Measurements from ENCODE around the gene RNU4-1.

Gene RNU4-1

DNA sequence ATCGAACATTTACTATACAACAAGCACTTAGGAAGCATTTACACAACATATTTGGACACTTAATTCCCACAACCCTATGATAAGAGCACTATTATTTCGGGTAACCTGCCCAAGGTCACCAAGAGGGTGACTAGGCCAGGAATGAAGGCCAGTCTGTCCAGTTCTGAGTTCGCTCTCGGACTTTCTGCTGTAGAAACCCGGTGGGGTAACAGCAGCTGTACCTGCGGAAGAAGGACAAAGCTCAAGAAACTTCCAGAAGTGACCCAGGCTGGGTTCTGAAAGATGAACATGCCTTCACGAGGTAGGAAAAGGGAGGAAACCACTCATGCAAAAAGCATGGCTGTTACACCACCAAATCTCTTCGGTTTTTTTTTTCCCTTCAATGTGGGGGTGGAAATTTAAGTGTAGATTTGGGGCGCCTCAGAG is 23.8 kb upstream of the RNU4-1 start:
- ChIA-PET POLR2A (interaction anchor here (0.7 to 1.9 kb wide), 8 partner anchors 11 to 129 kb away, joined by 3 to 11 read pairs (median 6); partner anchors contain the start of genes COX6A1, GATC, RNU4-1 and RNU4-2), CTCF (interaction anchor here (0.6 to 3.7 kb wide), 8 partner anchors 11 to 643 kb away, joined by 3 to 19 read pairs (median 4); partner anchors contain the start of gene SIRT4)
- Histone ChIP-seq H3K4me1 (ENCODE audit: control insufficient read depth, insufficient read depth, low read length) (0 out of 2 replicates have a peak, but pooled peaks cover 4% of the 10 kb centered on the region), H3K4me3 (ENCODE audit: low read depth, low read length) (peak overlapping the region; percentile 44), H3K27ac (ENCODE audit: extremely low read depth, low read depth, low read length) (peak overlapping the region; percentile 6; the same call in 1 of the 2 replicates), H3K36me3 (ENCODE audit: control insufficient read depth in 2 of 2, insufficient read depth in 1 of 2, low read length in 2 of 2) (no peaks in the 10 kb centered on the region), H3K9me3 (ENCODE audit: control insufficient read depth, insufficient read depth, low read depth, low read length) (no peaks in the 10 kb centered on the region)
- TF ChIP-seq, protein P1, sequence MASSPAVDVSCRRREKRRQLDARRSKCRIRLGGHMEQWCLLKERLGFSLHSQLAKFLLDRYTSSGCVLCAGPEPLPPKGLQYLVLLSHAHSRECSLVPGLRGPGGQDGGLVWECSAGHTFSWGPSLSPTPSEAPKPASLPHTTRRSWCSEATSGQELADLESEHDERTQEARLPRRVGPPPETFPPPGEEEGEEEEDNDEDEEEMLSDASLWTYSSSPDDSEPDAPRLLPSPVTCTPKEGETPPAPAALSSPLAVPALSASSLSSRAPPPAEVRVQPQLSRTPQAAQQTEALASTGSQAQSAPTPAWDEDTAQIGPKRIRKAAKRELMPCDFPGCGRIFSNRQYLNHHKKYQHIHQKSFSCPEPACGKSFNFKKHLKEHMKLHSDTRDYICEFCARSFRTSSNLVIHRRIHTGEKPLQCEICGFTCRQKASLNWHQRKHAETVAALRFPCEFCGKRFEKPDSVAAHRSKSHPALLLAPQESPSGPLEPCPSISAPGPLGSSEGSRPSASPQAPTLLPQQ (tag by site-specific recombination; IDR thresholded peaks at IDR 0.05), result no peak
- TF ChIP-seq SETDB1 (IDR thresholded peaks at IDR 0.05; ENCODE audit: insufficient read length, low read length) (no peak), BCL11B (tag by site-specific recombination; IDR thresholded peaks at IDR 0.05; ENCODE audit: low read depth) (no peak), ZNF404 (tag by site-specific recombination; IDR thresholded peaks at IDR 0.05) (no peak), WT1 (tag by site-specific recombination; IDR thresholded peaks at IDR 0.05) (0 out of 2 replicates have a peak, but pooled peaks have one; percentile 50), KLF8 (tag by site-specific recombination; IDR thresholded peaks at IDR 0.05) (no peak), ZNF221 (tag by site-specific recombination; IDR thresholded peaks at IDR 0.05; ENCODE audit: borderline replicate concordance) (no peak), ZNF658 (tag by site-specific recombination; IDR thresholded peaks at IDR 0.05) (no peak), ZNF830 (tag by site-specific recombination; IDR thresholded peaks at IDR 0.05; ENCODE audit: low read depth) (no peak), ZNF302 (tag by site-specific recombination; IDR thresholded peaks at IDR 0.05; ENCODE audit: low read depth) (no peak), ZNF626 (tag by site-specific recombination; IDR thresholded peaks at IDR 0.05) (no peak), ZNF707 (tag by site-specific recombination; IDR thresholded peaks at IDR 0.05) (no peak), KLF10 (tag by site-specific recombination; IDR thresholded peaks at IDR 0.05) (no peak)
- TF ChIP-seq, protein P2, sequence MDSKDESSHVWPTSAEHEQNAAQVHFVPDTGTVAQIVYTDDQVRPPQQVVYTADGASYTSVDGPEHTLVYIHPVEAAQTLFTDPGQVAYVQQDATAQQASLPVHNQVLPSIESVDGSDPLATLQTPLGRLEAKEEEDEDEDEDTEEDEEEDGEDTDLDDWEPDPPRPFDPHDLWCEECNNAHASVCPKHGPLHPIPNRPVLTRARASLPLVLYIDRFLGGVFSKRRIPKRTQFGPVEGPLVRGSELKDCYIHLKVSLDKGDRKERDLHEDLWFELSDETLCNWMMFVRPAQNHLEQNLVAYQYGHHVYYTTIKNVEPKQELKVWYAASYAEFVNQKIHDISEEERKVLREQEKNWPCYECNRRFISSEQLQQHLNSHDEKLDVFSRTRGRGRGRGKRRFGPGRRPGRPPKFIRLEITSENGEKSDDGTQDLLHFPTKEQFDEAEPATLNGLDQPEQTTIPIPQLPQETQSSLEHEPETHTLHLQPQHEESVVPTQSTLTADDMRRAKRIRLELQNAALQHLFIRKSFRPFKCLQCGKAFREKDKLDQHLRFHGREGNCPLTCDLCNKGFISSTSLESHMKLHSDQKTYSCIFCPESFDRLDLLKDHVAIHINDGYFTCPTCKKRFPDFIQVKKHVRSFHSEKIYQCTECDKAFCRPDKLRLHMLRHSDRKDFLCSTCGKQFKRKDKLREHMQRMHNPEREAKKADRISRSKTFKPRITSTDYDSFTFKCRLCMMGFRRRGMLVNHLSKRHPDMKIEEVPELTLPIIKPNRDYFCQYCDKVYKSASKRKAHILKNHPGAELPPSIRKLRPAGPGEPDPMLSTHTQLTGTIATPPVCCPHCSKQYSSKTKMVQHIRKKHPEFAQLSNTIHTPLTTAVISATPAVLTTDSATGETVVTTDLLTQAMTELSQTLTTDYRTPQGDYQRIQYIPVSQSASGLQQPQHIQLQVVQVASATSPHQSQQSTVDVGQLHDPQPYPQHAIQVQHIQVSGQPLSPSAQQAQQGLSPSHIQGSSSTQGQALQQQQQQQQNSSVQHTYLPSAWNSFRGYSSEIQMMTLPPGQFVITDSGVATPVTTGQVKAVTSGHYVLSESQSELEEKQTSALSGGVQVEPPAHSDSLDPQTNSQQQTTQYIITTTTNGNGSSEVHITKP (tag by site-specific recombination; IDR thresholded peaks at IDR 0.05), result peak; percentile 60; the same call in 1 of the 2 replicates
- TF ChIP-seq, protein P3, sequence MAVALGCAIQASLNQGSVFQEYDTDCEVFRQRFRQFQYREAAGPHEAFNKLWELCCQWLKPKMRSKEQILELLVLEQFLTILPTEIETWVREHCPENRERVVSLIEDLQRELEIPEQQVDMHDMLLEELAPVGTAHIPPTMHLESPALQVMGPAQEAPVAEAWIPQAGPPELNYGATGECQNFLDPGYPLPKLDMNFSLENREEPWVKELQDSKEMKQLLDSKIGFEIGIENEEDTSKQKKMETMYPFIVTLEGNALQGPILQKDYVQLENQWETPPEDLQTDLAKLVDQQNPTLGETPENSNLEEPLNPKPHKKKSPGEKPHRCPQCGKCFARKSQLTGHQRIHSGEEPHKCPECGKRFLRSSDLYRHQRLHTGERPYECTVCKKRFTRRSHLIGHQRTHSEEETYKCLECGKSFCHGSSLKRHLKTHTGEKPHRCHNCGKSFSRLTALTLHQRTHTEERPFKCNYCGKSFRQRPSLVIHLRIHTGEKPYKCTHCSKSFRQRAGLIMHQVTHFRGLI (tag by site-specific recombination; IDR thresholded peaks at IDR 0.05), result no peak
- TF ChIP-seq, protein P4, sequence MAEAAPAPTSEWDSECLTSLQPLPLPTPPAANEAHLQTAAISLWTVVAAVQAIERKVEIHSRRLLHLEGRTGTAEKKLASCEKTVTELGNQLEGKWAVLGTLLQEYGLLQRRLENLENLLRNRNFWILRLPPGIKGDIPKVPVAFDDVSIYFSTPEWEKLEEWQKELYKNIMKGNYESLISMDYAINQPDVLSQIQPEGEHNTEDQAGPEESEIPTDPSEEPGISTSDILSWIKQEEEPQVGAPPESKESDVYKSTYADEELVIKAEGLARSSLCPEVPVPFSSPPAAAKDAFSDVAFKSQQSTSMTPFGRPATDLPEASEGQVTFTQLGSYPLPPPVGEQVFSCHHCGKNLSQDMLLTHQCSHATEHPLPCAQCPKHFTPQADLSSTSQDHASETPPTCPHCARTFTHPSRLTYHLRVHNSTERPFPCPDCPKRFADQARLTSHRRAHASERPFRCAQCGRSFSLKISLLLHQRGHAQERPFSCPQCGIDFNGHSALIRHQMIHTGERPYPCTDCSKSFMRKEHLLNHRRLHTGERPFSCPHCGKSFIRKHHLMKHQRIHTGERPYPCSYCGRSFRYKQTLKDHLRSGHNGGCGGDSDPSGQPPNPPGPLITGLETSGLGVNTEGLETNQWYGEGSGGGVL (tag by site-specific recombination; IDR thresholded peaks at IDR 0.05), result 0 out of 2 replicates have a peak, but pooled peaks have one; percentile 7
- TF ChIP-seq, protein P5, sequence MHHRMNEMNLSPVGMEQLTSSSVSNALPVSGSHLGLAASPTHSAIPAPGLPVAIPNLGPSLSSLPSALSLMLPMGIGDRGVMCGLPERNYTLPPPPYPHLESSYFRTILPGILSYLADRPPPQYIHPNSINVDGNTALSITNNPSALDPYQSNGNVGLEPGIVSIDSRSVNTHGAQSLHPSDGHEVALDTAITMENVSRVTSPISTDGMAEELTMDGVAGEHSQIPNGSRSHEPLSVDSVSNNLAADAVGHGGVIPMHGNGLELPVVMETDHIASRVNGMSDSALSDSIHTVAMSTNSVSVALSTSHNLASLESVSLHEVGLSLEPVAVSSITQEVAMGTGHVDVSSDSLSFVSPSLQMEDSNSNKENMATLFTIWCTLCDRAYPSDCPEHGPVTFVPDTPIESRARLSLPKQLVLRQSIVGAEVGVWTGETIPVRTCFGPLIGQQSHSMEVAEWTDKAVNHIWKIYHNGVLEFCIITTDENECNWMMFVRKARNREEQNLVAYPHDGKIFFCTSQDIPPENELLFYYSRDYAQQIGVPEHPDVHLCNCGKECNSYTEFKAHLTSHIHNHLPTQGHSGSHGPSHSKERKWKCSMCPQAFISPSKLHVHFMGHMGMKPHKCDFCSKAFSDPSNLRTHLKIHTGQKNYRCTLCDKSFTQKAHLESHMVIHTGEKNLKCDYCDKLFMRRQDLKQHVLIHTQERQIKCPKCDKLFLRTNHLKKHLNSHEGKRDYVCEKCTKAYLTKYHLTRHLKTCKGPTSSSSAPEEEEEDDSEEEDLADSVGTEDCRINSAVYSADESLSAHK (tag by site-specific recombination; IDR thresholded peaks at IDR 0.05), result no peak
- TF ChIP-seq, protein P6, sequence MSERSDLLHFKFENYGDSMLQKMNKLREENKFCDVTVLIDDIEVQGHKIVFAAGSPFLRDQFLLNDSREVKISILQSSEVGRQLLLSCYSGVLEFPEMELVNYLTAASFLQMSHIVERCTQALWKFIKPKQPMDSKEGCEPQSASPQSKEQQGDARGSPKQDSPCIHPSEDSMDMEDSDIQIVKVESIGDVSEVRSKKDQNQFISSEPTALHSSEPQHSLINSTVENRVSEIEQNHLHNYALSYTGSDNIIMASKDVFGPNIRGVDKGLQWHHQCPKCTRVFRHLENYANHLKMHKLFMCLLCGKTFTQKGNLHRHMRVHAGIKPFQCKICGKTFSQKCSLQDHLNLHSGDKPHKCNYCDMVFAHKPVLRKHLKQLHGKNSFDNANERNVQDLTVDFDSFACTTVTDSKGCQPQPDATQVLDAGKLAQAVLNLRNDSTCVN (tag by site-specific recombination; optimal IDR thresholded peaks at IDR 0.05), result no peak
- TF ChIP-seq, protein P7, sequence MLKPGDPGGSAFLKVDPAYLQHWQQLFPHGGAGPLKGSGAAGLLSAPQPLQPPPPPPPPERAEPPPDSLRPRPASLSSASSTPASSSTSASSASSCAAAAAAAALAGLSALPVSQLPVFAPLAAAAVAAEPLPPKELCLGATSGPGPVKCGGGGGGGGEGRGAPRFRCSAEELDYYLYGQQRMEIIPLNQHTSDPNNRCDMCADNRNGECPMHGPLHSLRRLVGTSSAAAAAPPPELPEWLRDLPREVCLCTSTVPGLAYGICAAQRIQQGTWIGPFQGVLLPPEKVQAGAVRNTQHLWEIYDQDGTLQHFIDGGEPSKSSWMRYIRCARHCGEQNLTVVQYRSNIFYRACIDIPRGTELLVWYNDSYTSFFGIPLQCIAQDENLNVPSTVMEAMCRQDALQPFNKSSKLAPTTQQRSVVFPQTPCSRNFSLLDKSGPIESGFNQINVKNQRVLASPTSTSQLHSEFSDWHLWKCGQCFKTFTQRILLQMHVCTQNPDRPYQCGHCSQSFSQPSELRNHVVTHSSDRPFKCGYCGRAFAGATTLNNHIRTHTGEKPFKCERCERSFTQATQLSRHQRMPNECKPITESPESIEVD (tag by site-specific recombination; IDR thresholded peaks at IDR 0.05), result no peak
- TF ChIP-seq, protein P8, sequence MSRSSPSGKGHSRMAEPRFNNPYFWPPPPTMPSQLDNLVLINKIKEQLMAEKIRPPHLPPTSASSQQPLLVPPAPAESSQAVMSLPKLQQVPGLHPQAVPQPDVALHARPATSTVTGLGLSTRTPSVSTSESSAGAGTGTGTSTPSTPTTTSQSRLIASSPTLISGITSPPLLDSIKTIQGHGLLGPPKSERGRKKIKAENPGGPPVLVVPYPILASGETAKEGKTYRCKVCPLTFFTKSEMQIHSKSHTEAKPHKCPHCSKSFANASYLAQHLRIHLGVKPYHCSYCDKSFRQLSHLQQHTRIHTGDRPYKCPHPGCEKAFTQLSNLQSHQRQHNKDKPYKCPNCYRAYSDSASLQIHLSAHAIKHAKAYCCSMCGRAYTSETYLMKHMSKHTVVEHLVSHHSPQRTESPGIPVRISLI (tag by site-specific recombination; IDR thresholded peaks at IDR 0.05), result 0 out of 2 replicates have a peak, but pooled peaks have one; percentile 54
